GM18508 (cell line): Measurements from ENCODE around the gene VSIR.

ENCODE experiments used
- ATAC-seq: cut with Tn5 transposase; IDR thresholded peaks from one replicate; pipeline ENCODE4 v1.9.1; 2021; ENCODE audit warnings: moderate number of reproducible peaks; ENCODE audit not compliant: insufficient read depth, unreplicated experiment

VSIR gene

GRCh38 chr10:71703577-71703976 lies 69.7 kb downstream of the VSIR start:
- no peak for ATAC-seq

DNA sequence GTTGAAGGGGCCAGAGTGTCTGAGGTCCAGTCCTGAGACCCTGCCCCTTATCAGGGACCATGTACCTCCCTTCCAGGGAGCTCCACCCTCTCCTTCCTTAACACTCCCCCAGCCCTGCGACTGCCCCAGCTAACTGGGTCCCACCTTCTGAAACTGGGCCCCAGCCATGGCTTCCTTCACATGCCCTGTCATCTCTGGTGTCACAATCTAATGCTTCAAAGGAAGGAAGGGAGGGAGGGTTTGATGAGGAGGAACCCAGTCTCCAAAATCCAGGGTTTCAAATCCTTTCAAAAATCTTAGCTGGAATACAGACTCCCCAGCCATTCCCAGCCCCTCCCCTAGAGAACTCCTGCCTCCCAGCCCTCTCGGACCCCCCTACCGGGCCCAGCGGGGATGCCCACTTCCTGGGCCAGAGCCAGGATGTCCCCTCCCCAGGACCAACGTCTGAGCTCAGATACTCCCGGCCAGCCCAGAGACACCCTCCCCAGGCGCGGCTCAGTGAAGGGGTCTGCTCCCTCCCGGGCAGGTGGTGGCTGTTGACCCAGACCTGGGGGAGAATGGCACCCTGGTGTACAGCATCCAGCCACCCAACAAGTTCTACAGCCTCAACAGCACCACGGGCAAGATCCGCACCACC lies 71.7 kb downstream of the VSIR start:
- no peak for ATAC-seq

GRCh38 chr10:71700731-71701368 lies 72.5 kb downstream of the VSIR start:
- ATAC-seq: no peak

- ATAC-seq: no peak
Measured at GRCh38 chr10:71698737-71699136, 74.6 kb downstream of the VSIR start.

GRCh38 chr10:71697938-71698709 lies 75.2 kb downstream of the VSIR start:
- no peak for ATAC-seq
